Colonic mucosa (tissue), 4 donors: ENCODE data around the gene FEZF2. TPM values are rescaled to one million over a fixed set of nuclear protein-coding genes. Genes with fewer than 3 reads are reported as not detected.

Source experiments
- DNase-seq: peaks from one replicate; pipeline ENCODE4 v3.0.0-alpha.2; 2020
- H3K27ac ChIP-seq: fragments of 200-600 bp; one replicate; pipeline ENCODE4 v1.8.0; 2021
- H3K27me3 ChIP-seq: fragments of 200-600 bp; one replicate; pipeline ENCODE4 v1.8.0; 2021
- H3K36me3 ChIP-seq: fragments of 200-600 bp; one replicate; pipeline ENCODE4 v1.8.0; 2021
- H3K4me1 ChIP-seq: fragments of 200-600 bp; one replicate; pipeline ENCODE4 v1.8.0; 2021; ENCODE audit warnings: mild to moderate bottlenecking
- H3K4me3 ChIP-seq: fragments of 200-600 bp; one replicate; pipeline ENCODE4 v1.8.0; 2021
- H3K9ac ChIP-seq, 2 donors: one replicate each; pipeline ENCODE4 v1.7.0; 2013; ENCODE audit warnings: control low read depth in 2 of 2, low read depth in 2 of 2, low read length in 2 of 2
- H3K9me3 ChIP-seq: fragments of 200-600 bp; one replicate; pipeline ENCODE4 v1.8.0; 2021
- CTCF ChIP-seq: fragments of 200-600 bp; IDR thresholded peaks from one replicate; pipeline ENCODE4 v1.8.0; 2022; ENCODE audit warnings: antibody characterized with exemption, mild to moderate bottlenecking
- intact Hi-C: fragments of 100-400 bp; cut with DNase I; formaldehyde crosslinking; loops from one replicate; pipeline ENCODE4 v1.14.1; 2022
- total RNA-seq, 2 donors: library from RNA; stranded (reverse); fragmentation: NEBNext Ultra II Directional in 1 of 2; extraction: Animal tissue kit (Norgen Biotek cat#: 25700) in 1 of 2; gene quantifications; one replicate each; pipeline ENCODE4 v1.2.1, GENCODE V29; 2021
- donor health status: healthy.
- donor health status: DM: no; HTN: no; CAD: no.
- donor health status: DM: no; HTN: no; CAD: no.

The FEZF2 gene
- total RNA-seq, 2 donors from 2014 or later, result not detected

- Histone ChIP-seq H3K36me3 (no peaks in the 10 kb centered on the region), H3K4me1 (no peaks in the 10 kb centered on the region), H3K9me3 (no peaks in the 10 kb centered on the region), H3K9ac (no peak overlapping the region), H3K27ac (no peak overlapping the region), H3K4me3 (no peak overlapping the region), H3K27me3 (peaks cover 89% of the 10 kb centered on the region)
- no peak for TF ChIP-seq CTCF
- intact Hi-C loops, result no loop called here
- no peak for DNase-seq
These were observed 3.1 kb downstream of the FEZF2 start for GRCh38 chr3:62370112-62370857.

- TF ChIP-seq CTCF, result no peak
- Histone ChIP-seq H3K27ac (no peak overlapping the region), H3K9ac (no peak overlapping the region), H3K36me3 (no peaks in the 10 kb centered on the region), H3K4me1 (no peaks in the 10 kb centered on the region), H3K27me3 (peaks cover 81% of the 10 kb centered on the region), H3K4me3 (no peak overlapping the region), H3K9me3 (no peaks in the 10 kb centered on the region)
- intact Hi-C loops, result no loop called here
- no peak for DNase-seq
These were observed 3.9 kb downstream of the FEZF2 start for GRCh38 chr3:62369476-62369743.

- H3K36me3 ChIP-seq, result no peaks in the 10 kb centered on the region
- intact Hi-C loops, result no loop called here
- no peaks in the 10 kb centered on the region for H3K4me1 ChIP-seq
- no peaks in the 10 kb centered on the region for H3K9me3 ChIP-seq
- TF ChIP-seq CTCF, result no peak
- peaks cover 76% of the 10 kb centered on the region for H3K27me3 ChIP-seq
- no peak overlapping the region for H3K4me3 ChIP-seq
- no peak for DNase-seq
- H3K9ac ChIP-seq, result no peak overlapping the region
- H3K27ac ChIP-seq, result no peak overlapping the region
These were observed 4.5 kb downstream of the FEZF2 start for GRCh38 chr3:62368705-62369475.

GRCh38 chr3:62368290-62368704 is 5.1 kb downstream of the FEZF2 start:
- intact Hi-C loops, result no loop called here
- peaks cover 70% of the 10 kb centered on the region for H3K27me3 ChIP-seq

GRCh38 chr3:62367763-62368195 is 5.6 kb downstream of the FEZF2 start:
- no peak overlapping the region for H3K9ac ChIP-seq
- no peak for TF ChIP-seq CTCF
- no peak overlapping the region for H3K4me3 ChIP-seq
- intact Hi-C loops, result no loop called here
- H3K27ac ChIP-seq, result no peak overlapping the region
- peaks cover 64% of the 10 kb centered on the region for H3K27me3 ChIP-seq
- no peak for DNase-seq
- no peaks in the 10 kb centered on the region for H3K36me3 ChIP-seq
- no peaks in the 10 kb centered on the region for H3K9me3 ChIP-seq
- no peaks in the 10 kb centered on the region for H3K4me1 ChIP-seq

More at GRCh38 chr3:62368290-62368704, 5.1 kb downstream of the FEZF2 start:
- no peak overlapping the region for H3K4me3 ChIP-seq
- DNase-seq, result no peak
- no peak overlapping the region for H3K9ac ChIP-seq
- H3K36me3 ChIP-seq, result no peaks in the 10 kb centered on the region
- H3K27ac ChIP-seq, result no peak overlapping the region
- no peak for TF ChIP-seq CTCF
- H3K4me1 ChIP-seq, result no peaks in the 10 kb centered on the region
- no peaks in the 10 kb centered on the region for H3K9me3 ChIP-seq
